Activated naive CD4-positive, alpha-beta T cell treated with Interleukin-2 at 50 U/mL for 16 hours (primary cell): ENCODE results near the gene CCDC97.
"Not testable (repeated sequence)": the region's sequence is repeated elsewhere in the genome, so short reads cannot be mapped to it uniquely, and the experiment has no call there.

Source experiments
- DNase-seq: peaks from one replicate; pipeline ENCODE4 v3.0.0-alpha.2; 2020

CCDC97 gene

DNA sequence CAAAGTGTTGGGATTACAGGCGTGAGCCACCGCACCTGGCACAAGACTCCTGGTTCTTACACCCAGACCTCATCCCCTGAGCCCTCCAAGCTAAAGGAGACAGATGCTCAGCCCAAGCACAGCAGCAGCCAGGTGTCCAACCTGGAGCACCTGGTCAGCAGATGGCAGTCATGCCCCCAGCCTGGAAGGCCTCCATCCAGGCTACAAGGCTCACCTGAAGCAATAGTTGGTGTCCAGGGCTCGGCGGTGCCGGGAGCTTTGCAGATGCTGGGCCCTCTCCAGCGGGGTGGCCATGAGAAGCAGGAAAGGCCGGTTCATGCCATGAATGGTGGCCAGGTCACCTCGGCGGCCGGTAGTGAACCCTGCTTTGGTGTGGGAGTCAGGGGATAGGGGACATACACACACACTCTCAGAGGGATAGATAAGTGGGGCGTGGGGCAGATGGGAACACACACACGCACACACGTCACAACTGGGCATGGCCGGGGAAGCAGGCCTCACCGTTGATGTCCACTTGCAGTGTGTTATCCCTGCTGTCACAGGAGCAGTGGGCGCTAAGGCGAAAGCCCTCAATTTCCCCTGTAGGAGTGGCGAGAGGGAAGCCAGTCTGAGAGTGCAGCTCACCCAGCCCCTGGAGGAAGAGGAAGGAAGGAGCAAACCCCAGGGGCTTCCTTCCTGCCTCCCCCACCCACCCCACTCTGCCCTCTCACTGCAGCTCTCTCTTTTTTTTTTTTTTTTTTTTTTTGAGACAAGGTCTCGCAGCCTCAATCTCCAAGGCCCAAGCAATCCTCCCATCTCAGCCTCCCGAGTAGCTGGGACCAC is 31.9 kb downstream of the CCDC97 start:
- no peak for DNase-seq

DNA sequence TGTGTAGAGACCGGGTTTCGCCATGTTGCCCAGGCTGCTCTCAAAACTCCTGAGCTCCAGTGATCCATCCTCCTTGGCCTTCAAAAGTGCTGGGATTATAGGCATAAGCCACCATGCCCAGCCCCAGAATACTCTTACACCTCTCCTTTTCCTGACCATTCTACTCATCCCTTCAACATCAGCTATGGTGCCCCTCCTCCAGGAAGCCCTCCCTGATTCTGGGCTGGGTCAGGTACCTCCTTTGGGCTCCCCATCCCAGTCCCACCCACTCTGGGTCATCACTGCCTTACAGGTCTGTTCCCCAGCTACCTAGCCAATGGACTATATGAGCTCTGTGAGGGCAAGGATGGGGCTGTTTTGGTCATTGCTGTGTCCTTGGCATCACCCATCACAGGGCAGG is 34.2 kb downstream of the CCDC97 start:
- DNase-seq = no peak

DNA sequence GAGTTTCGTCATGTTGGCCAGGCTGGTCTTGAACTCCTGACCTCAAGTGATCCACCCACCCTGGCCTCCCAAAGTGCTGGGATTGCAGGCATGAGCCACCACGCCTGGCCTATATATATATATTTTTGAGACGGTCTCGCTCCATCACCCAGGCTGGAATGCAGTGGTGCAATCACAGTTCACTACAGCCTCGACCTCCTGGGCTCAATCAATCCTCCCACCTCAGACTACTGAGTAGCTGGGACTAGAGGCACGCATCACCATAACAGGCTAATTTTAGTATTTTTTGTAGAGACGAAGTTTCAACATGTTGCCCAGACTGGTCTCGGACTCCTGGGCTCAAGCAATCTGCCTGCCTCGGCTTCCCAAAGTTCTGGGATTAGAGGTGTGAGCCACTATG is 36.9 kb downstream of the CCDC97 start:
- DNase-seq = not testable (repeated sequence)

- peak; percentile 6 for DNase-seq
These were observed 40.9 kb downstream of the CCDC97 start for GRCh38 chr19:41350735-41351338.

DNA sequence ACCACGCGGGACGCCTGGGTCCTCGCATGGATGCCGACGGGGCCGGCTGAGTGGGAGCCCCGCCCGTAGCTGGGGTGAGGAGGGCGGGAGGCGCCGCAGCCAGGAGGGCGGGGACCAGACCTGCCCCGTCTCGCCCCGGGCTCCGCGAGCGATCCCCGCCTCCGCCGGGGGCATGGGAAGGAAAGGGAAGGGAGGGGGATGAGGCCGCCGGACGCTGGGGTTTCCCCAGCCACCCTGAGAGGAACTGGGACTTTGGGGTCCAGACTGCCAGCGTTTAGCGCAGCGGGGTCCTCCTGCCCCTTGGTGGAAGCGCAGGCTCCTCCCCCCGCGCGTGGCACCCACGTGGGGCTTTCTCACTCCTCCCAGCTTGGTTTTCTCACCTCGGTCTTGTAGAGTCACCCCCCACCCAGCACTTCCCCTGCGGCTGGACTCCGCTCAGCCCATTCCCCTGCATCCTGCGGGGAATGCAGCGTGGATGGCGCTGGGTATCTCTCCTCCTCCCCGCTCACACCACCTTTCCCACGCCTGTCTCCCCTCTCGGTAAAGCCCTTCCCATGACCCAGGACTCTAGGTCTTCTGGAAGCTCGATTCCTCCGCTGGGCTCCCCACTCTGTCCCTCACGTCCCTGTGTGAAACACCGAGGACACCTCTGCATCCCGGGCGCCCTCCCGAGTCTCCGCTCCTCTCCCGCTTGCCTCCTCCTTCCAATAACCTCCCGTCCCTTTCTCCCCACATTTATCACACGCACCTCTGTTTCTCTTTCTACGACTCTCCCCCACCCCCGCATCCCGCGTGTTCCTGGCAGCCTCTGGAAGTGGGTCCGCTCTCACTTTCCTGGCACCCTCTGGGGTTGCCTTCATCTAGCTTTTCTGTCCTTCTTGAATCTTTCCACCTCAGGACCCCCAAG is 41.6 kb downstream of the CCDC97 start:
- peak; percentile 87 for DNase-seq

DNA sequence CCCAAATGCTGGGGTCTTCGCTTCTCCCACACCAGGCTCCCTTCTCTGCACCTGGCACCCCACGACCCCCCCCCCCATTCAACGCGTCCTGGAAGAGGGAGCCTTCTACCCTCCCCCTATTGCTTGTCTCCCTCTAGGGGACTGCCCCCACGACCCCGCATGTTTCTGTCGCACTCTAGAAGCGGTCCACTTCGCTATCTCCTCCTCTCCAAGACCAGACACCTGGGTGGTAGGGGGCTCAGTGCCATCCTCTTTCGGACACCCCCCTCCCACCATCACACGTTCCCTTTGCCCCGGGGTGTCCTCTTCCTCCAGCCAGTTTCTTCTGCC is 42.3 kb downstream of the CCDC97 start:
- DNase-seq = no peak

- DNase-seq = peak; percentile 81
These were observed 42.9 kb downstream of the CCDC97 start for GRCh38 chr19:41352609-41353465.

- DNase-seq = peak; percentile 91
These were observed 43.7 kb downstream of the CCDC97 start, which contains the start of gene TGFB1 for GRCh38 chr19:41353466-41354342. TGFB1 (minus strand) TSS chr19:41353922; CDS start chr19:41353044, 878 bp downstream.

GRCh38 chr19:41354343-41354953 is 44.5 kb downstream of the CCDC97 start:
- DNase-seq = no peak

GRCh38 chr19:41355035-41355434 is 45.1 kb downstream of the CCDC97 start:
- DNase-seq = no peak

DNA sequence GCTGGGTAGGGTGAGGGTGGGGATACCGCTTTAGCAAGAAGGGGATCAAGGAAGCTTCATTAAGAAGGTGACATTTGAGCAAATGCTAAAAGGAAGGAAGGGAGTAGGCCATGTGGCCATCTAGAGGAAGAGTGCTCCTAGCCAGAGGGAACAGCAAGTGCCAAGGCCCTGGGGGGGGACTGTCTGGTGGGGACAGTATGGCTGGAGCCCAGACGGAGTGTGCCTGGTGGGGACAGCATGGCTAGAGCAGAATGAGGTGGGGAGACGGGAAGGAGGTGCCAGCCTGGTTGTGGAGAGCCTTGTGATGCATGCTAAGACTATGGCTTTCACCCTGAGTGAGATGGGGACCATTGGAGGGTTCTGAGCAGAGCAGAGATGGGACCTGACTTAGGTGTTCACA is 45.8 kb downstream of the CCDC97 start:
- no peak for DNase-seq

DNA sequence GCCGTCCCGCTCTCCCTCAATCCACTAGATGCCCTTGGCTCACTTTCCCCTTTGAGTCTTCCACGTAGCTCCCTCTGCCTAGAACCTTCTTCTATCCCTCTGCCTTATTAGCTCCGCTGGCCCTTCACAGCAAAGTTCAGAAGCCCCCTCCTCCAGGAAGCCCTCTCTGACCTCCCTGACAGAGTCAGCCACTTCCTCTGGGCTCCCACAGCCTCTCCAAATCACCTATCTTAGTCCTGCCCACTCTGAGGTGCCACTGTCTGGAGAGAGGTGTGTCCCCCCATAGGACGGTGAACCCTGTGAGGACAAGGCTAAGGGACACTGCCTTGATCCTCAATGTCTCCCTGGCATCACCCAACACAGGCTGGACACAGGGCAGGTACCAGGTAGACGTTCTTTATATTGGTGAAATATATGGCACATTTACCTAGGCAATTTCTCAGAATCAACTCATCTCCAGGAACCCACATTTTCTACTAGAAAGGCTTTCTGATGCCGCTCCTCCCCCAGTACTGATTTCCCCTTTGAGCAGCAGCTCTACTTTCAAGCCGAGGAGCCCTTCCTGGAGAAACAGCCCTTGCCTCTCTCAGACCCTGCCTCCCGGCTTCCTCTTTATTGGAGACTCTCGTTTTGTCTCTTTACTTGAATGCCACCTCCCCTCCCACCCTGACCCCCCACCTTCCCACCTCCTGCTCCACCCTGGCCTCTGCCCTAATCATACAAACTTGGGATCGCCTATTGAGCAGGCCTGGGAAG is 47.2 kb downstream of the CCDC97 start:
- peak; percentile 21 for DNase-seq

- no peak for DNase-seq
These were observed 47.8 kb downstream of the CCDC97 start for GRCh38 chr19:41357746-41358145.

GRCh38 chr19:41359741-41360140 is 49.8 kb downstream of the CCDC97 start:
- DNase-seq = no peak

DNA sequence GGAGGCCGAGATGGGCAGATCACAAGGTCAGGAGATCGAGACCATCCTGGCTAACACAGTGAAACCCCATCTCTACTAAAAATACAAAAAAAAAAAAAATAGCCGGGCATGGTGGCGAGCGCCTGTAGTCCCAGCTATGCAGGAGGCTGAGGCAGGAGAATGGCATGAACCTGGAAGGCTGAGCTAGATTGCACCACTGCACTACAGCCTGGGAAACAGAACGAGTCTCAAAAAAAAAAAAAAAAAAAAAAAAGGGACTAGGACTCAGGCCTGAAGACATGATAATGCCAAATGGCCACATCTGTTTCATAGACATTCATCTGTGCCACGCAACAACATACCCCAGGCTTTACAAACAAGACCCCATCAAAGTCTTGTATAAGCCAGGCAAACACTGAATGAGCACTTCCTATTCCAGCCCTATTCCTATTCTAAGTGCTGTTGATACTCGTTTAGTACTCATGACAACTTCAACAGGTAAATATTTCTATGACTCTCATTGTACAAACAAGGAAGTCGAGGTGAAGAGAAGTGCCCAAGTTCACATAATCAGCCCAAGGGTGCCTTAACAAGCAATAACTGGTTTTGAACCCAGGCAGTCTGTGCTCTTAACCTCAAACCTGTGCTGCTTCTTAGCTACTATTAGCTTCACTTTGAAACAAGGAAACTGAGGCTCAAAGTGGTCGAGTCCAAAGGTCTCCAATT is 52.3 kb downstream of the CCDC97 start:
- no peak for DNase-seq

- no peak for DNase-seq
These were observed 53.4 kb downstream of the CCDC97 start for GRCh38 chr19:41363371-41363752.

DNA sequence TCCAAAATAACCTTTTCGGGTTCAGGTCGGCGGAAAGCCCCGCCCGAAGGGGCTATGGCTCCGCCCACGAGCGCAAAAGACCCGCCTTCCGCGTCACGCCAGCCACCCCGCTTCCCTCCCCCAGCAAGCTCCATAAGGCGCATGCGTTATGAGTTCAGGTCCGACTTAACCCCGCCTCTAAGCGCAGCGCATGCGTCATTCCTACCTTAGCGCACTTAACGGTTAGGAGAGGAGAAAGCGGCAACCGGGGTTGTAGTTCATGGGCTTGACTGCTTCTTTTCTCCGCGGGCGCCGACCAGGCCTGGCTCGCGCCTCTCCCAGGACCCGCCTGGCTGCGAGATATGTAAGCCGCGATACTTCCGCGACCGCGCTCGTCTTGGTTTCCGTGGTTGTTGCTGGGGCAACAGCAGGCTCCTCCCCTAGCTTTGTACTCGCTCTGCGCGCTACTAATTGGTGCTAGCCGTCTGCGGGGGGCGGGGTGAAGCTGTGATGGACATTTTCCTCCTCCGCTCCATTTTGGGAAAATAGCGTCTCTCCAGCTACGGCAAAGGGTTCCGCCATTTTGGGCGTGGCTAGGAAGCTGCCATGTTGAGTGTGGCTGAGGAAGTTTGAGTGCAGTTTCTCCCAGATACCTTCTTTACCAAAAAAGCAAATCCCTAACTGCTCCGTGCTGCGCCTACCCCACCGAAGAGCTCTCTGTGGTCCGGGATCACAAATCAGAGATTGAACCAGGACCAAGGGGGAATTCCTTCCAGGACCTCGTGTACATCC is 54.0 kb downstream of the CCDC97 start, which contains the start of gene B9D2:
B9D2 (minus strand) TSS at position 397 of the 771 bp plus-strand sequence. CDS start 630 bp downstream, outside the sequence.
- DNase-seq = peak; percentile 99

DNA sequence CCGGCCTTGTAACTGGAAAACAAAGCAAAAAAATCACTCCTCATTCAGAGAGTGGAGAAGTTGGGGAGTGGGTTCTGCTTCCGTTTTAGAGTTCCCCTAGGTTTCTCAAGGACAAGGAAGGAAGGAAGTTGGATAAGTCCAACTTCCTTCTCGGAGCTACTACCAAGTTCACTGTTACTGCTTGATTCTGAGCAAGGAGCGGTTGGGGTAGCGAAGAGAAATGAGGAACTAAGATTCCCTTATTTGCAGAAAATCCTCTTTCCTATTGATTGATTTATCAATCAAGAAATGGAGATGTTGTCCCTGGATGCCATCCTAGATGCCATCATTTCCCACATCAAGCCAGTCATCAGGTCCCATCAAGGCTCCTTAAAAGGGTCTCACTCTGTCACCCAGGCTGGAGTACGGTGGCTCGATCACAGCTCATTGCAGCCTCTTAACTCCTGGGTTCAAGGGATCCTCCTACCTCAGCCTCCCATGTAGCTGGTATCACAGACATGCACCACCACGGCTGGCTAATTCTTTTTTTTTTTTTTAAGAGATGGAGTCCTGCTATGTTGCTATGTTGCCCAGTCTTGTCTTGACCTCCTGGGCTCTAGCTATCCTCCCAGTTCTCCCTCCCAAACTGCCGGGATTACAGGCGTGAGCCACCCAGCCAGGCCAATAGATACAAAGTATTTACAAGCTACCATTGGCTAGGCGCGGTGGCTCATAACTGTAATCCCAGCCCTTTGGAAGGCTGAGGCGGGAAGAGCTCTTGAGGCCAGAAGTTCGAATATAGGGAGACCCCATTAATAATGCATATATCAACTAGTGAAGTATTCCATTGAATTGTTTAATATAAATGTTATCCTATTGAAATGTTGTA is 54.8 kb downstream of the CCDC97 start:
- DNase-seq = no peak
